ENCODE results near the gene ELFN1. TPM values are rescaled to one million over a fixed set of nuclear protein-coding genes. Genes with fewer than 3 reads are reported as not detected.

ELFN1 gene
- total and polyA plus RNA-seq, 9 of the 15 experiments (the other 6 are each of a cell fraction or from before 2014, with no cell fraction given) = 0.04 to 0.64 (median 0.18) TPM; not detected in 2

DNA sequence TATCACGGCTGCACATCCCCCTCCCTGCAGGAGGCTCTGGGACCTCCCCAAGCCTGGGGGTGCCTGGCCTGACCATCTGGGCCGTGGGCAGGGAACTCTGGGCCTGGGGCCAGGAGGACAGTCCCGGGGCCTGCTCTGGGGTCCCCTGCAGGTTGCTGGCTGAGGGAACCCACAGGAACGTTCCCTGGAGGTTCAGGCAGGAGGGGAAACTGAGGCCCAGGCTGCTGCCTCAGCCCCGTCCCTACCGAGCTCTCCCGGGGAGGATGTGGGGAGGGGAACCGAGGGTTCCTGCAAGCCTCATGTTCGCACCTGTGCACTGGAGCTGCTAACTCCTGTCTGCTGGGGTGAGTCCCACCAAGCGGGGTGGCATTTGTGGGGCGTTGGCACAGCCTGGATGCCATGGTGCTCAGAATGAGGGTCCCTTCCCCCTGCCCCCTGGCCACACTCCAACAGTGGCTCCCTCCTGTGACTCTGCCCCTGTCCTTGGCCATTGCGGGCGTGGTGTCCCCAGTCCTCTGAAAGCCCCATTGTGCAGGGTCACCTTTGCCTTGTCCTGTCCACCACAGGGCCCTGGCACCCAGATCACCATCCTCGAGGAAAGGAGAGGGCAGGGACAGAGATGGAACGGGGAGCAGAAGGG is 9.4 kb downstream of the ELFN1 start:
- intact Hi-C loops (cut with micrococcal nuclease) = no loop called here
- Histone ChIP-seq H3K27me3 (ENCODE audit: control insufficient read depth in 2 of 2, insufficient read depth in 2 of 2, low read length in 2 of 2) (peaks cover 41 to 60% of the 10 kb centered on the region in 2 experiments; a peak in 4 of 5 replicates), H3K36me3 (ENCODE audit: control insufficient read depth, insufficient read depth, low read length) (no peaks in the 10 kb centered on the region), H3K4me1 (replicated peaks in 1 of 2; ENCODE audit: control insufficient read depth in 2 of 2, insufficient read depth in 2 of 2, low read length in 2 of 2) (peaks cover 0 to 23% of the 10 kb centered on the region in 2 experiments; a peak in 2 of 5 replicates), H4K20me1 (replicated peaks; ENCODE audit: control insufficient read depth, insufficient read depth, low read length) (peaks cover 5% of the 10 kb centered on the region), H3K4me2 (ENCODE audit: insufficient read depth, low read length) (no peak overlapping the region), H3K9me3 (replicated peaks; ENCODE audit: control insufficient read depth, insufficient read depth, low read depth, low read length) (no peaks in the 10 kb centered on the region), H3K79me2 (ENCODE audit: control insufficient read depth, insufficient read depth, low read length) (no peaks in the 10 kb centered on the region), H3K9ac (ENCODE audit: insufficient read depth in 1 of 2, low read depth in 2 of 2, low read length in 2 of 2) (no peak overlapping the region), H3K27ac (ENCODE audit: extremely low read depth, low read depth, low read length) (no peak overlapping the region), H3K4me3 (no peak overlapping the region), H3K9me1 (ENCODE audit: control insufficient read depth, insufficient read depth, low read length) (no peaks in the 10 kb centered on the region), H2AFZ (ENCODE audit: low read depth, low read length) (no peak overlapping the region)
- TF ChIP-seq GTF2F1 (IDR thresholded peaks at IDR 0.05; ENCODE audit: low read depth, low read length) = no peak
- TF ChIP-seq MED1 (CRISPR knock-in tag; IDR thresholded peaks at IDR 0.05; ENCODE audit: borderline replicate concordance) = no peak
- no peak for TF ChIP-seq TFAP4 (CRISPR knock-in tag; IDR thresholded peaks at IDR 0.05; ENCODE audit: borderline replicate concordance)
- TF ChIP-seq NR2F6 (CRISPR knock-in tag; IDR thresholded peaks at IDR 0.05) = no peak
- no peak for TF ChIP-seq ZNF717 (CRISPR knock-in tag; IDR thresholded peaks at IDR 0.05)
- no peak for TF ChIP-seq JUND (IDR thresholded peaks at IDR 0.05; ENCODE audit: borderline replicate concordance, low read depth, low read length)
- TF ChIP-seq JUND (tag; IDR thresholded peaks at IDR 0.05; ENCODE audit: borderline replicate concordance, low read depth, low read length) = no peak
- no peak for TF ChIP-seq ZNF77 (CRISPR knock-in tag; IDR thresholded peaks at IDR 0.05)
- TF ChIP-seq ARNT (IDR thresholded peaks at IDR 0.05) = no peak
- TF ChIP-seq CBX8 (IDR thresholded peaks at IDR 0.05; ENCODE audit: borderline replicate concordance, extremely low read depth, low read depth, low read length, poor library complexity, severe bottlenecking) = no peak
- no peak for TF ChIP-seq POLR2G (IDR thresholded peaks at IDR 0.05; ENCODE audit: low read depth, low read length)
- no peak for TF ChIP-seq SAP30 (IDR thresholded peaks at IDR 0.05; ENCODE audit: borderline replicate concordance, insufficient read depth, low read depth, low read length, poor library complexity, severe bottlenecking)
- no peak for TF ChIP-seq ZNF175 (CRISPR knock-in tag; IDR thresholded peaks at IDR 0.05; ENCODE audit: low read depth)
- TF ChIP-seq, protein P1, sequence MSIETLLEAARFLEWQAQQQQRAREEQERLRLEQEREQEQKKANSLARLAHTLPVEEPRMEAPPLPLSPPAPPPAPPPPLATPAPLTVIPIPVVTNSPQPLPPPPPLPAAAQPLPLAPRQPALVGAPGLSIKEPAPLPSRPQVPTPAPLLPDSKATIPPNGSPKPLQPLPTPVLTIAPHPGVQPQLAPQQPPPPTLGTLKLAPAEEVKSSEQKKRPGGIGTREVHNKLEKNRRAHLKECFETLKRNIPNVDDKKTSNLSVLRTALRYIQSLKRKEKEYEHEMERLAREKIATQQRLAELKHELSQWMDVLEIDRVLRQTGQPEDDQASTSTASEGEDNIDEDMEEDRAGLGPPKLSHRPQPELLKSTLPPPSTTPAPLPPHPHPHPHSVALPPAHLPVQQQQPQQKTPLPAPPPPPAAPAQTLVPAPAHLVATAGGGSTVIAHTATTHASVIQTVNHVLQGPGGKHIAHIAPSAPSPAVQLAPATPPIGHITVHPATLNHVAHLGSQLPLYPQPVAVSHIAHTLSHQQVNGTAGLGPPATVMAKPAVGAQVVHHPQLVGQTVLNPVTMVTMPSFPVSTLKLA (conservative IDR thresholded peaks at IDR 0.05) = no peak
- no peak for TF ChIP-seq ZNF124 (CRISPR knock-in tag; IDR thresholded peaks at IDR 0.05)
- TF ChIP-seq BCL6 (CRISPR knock-in tag; IDR thresholded peaks at IDR 0.05) = no peak
- TF ChIP-seq RBM17 (IDR thresholded peaks at IDR 0.05; ENCODE audit: borderline replicate concordance, low read depth, low read length) = no peak
- TF ChIP-seq HNRNPH1 (optimal IDR thresholded peaks at IDR 0.05; ENCODE audit: low read depth, low read length) = no peak
- no peak for TF ChIP-seq ZFX (CRISPR knock-in tag; IDR thresholded peaks at IDR 0.05)
- no peak for TF ChIP-seq DIDO1 (tag; IDR thresholded peaks at IDR 0.05; ENCODE audit: low read depth)
- no peak for TF ChIP-seq NFE2 (IDR thresholded peaks at IDR 0.05; ENCODE audit: low read depth)
- BruUV-seq (replicated peaks) = no TSS peak
- ChIA-PET CTCF (ENCODE audit: low intra/inter-chr PET ratio) (no interaction called here), POLR2A (no interaction called here)
- no peak for DNase-seq (ENCODE audit: extremely low read depth in 1 of 4, low spot score in 3 of 4)
- in situ Hi-C loops (cut with MboI) = no loop called here
- ATAC-seq = no peak
- 9% methylated on average over 14 of the region's 15 CpGs for WGBS (ENCODE audit: insufficient coverage, low coverage, missing lambda C conversion rate)
- FAIRE-seq = no peak
